ENCODE measurements around the gene AMFR.

AMFR gene

GRCh38 chr16:56334761-56335160 is 90.6 kb downstream of the AMFR start:
- DNase-seq (ENCODE audit: low read depth) = no peak
- no peak for TF ChIP-seq CTCF (IDR thresholded peaks at IDR 0.05; ENCODE audit: low read depth, low read length, missing control alignments)
- no peak overlapping the region for H3K4me3 ChIP-seq (ENCODE audit: low read depth, low read length)

- DNase-seq (ENCODE audit: low read depth) = no peak
- H3K4me3 ChIP-seq (ENCODE audit: low read depth, low read length) = no peak overlapping the region
- peak; percentile 21 for TF ChIP-seq CTCF (IDR thresholded peaks at IDR 0.05; ENCODE audit: low read depth, low read length, missing control alignments)
Observed at GRCh38 chr16:56332464-56333079, 92.8 kb downstream of the AMFR start.

GRCh38 chr16:56331915-56332314 is 93.4 kb downstream of the AMFR start:
- DNase-seq (ENCODE audit: low read depth) = no peak
- no peak overlapping the region for H3K4me3 ChIP-seq (ENCODE audit: low read depth, low read length)
- no peak for TF ChIP-seq CTCF (IDR thresholded peaks at IDR 0.05; ENCODE audit: low read depth, low read length, missing control alignments)

GRCh38 chr16:56331399-56331798 is 93.9 kb downstream of the AMFR start:
- TF ChIP-seq CTCF (IDR thresholded peaks at IDR 0.05; ENCODE audit: low read depth, low read length, missing control alignments) = no peak
- no peak overlapping the region for H3K4me3 ChIP-seq (ENCODE audit: low read depth, low read length)
- DNase-seq (ENCODE audit: low read depth) = no peak

GRCh38 chr16:56330476-56330875 is 94.9 kb downstream of the AMFR start:
- H3K4me3 ChIP-seq (ENCODE audit: low read depth, low read length) = no peak overlapping the region
- DNase-seq (ENCODE audit: low read depth) = no peak
- no peak for TF ChIP-seq CTCF (IDR thresholded peaks at IDR 0.05; ENCODE audit: low read depth, low read length, missing control alignments)

GRCh38 chr16:56329887-56330286 is 95.5 kb downstream of the AMFR start:
- H3K4me3 ChIP-seq (ENCODE audit: low read depth, low read length) = no peak overlapping the region
- no peak for TF ChIP-seq CTCF (IDR thresholded peaks at IDR 0.05; ENCODE audit: low read depth, low read length, missing control alignments)
- DNase-seq (ENCODE audit: low read depth) = no peak

GRCh38 chr16:56328276-56329022 is 96.9 kb downstream of the AMFR start:
- no peak overlapping the region for H3K4me3 ChIP-seq (ENCODE audit: low read depth, low read length)

More at GRCh38 chr16:56328276-56329022, 96.9 kb downstream of the AMFR start:
- DNase-seq (ENCODE audit: low read depth) = no peak
- no peak for TF ChIP-seq CTCF (IDR thresholded peaks at IDR 0.05; ENCODE audit: low read depth, low read length, missing control alignments)

All from GM12864 (cell line).